ENCODE measurements around the gene SAMD7.

SAMD7 gene

GRCh38 chr3:169894110-169894509 is 17.3 kb upstream of the SAMD7 start:
- Histone ChIP-seq H3K36me3 (ENCODE audit: control insufficient read depth in 2 of 2, insufficient read depth in 1 of 2, low read length in 2 of 2) (no peaks in the 10 kb centered on the region), H3K4me3 (ENCODE audit: low read depth, low read length) (no peak overlapping the region), H3K27ac (ENCODE audit: extremely low read depth, low read depth, low read length) (no peak overlapping the region), H3K4me1 (ENCODE audit: control insufficient read depth, insufficient read depth, low read length) (no peaks in the 10 kb centered on the region), H3K9me3 (ENCODE audit: control insufficient read depth, insufficient read depth, low read depth, low read length) (no peaks in the 10 kb centered on the region)
- ChIA-PET CTCF (no interaction called here), POLR2A (no interaction called here)
- TF ChIP-seq ZNF223 (tag by site-specific recombination; IDR thresholded peaks at IDR 0.05) (no peak), ZNF768 (tag by site-specific recombination; IDR thresholded peaks at IDR 0.05) (no peak), KLF1 (tag by site-specific recombination; IDR thresholded peaks at IDR 0.05) (no peak), ZNF645 (tag by site-specific recombination; IDR thresholded peaks at IDR 0.05) (no peak), ZSCAN23 (tag by site-specific recombination; IDR thresholded peaks at IDR 0.05) (no peak)

GRCh38 chr3:169895072-169895471 is 16.3 kb upstream of the SAMD7 start:
- H3K36me3 ChIP-seq (ENCODE audit: control insufficient read depth in 2 of 2, insufficient read depth in 1 of 2, low read length in 2 of 2), result no peaks in the 10 kb centered on the region
- no peak overlapping the region for H3K4me3 ChIP-seq (ENCODE audit: low read depth, low read length)
- no peaks in the 10 kb centered on the region for H3K9me3 ChIP-seq (ENCODE audit: control insufficient read depth, insufficient read depth, low read depth, low read length)
- H3K27ac ChIP-seq (ENCODE audit: extremely low read depth, low read depth, low read length), result no peak overlapping the region
- no peaks in the 10 kb centered on the region for H3K4me1 ChIP-seq (ENCODE audit: control insufficient read depth, insufficient read depth, low read length)
- ChIA-PET CTCF (no interaction called here), POLR2A (no interaction called here)
- TF ChIP-seq ZSCAN18 (tag by site-specific recombination; IDR thresholded peaks at IDR 0.05) (no peak), ZNF433 (tag by site-specific recombination; IDR thresholded peaks at IDR 0.05; ENCODE audit: low read depth) (no peak)

DNA sequence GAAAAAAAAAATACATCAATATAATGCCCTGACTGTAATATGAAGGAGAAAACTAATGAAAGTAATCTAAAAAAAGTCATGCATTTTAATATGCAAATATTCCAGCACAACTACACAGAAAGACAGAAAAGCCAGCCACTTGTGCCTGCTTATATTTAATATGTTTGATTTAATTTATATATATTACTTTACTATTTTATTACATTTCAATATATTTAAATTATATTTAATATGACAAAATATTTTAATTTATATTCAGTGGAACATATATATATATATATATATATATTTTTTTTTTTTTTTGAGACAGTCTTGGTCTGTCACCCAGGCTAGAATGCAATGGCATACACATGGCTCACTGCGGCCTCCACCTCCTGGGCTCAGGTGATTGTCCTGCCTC is 14.1 kb upstream of the SAMD7 start:
- POLR2A ChIA-PET, result no interaction called here
- H3K9me3 ChIP-seq (ENCODE audit: control insufficient read depth, insufficient read depth, low read depth, low read length), result no peaks in the 10 kb centered on the region
- CTCF ChIA-PET, result no interaction called here
- H3K27ac ChIP-seq (ENCODE audit: extremely low read depth, low read depth, low read length), result no peak overlapping the region
- H3K36me3 ChIP-seq (ENCODE audit: control insufficient read depth in 2 of 2, insufficient read depth in 1 of 2, low read length in 2 of 2), result no peaks in the 10 kb centered on the region
- TF ChIP-seq SALL2 (tag by site-specific recombination; IDR thresholded peaks at IDR 0.05; ENCODE audit: borderline replicate concordance) (no peak), ZNF175 (tag by site-specific recombination; IDR thresholded peaks at IDR 0.05) (no peak), ZEB2 (tag by site-specific recombination; IDR thresholded peaks at IDR 0.05) (no peak), ZNF473 (tag by site-specific recombination; IDR thresholded peaks at IDR 0.05) (no peak), ZNF112 (tag by site-specific recombination; IDR thresholded peaks at IDR 0.05) (no peak), ZNF133 (tag by site-specific recombination; IDR thresholded peaks at IDR 0.05) (no peak), ZNF830 (tag by site-specific recombination; IDR thresholded peaks at IDR 0.05; ENCODE audit: low read depth) (no peak), ZNF416 (tag by site-specific recombination; IDR thresholded peaks at IDR 0.05) (no peak), ZSCAN30 (tag by site-specific recombination; IDR thresholded peaks at IDR 0.05) (no peak), ZNF548 (tag by site-specific recombination; IDR thresholded peaks at IDR 0.05) (no peak), ZNF341 (tag by site-specific recombination; IDR thresholded peaks at IDR 0.05; ENCODE audit: low read depth) (no peak), BCL6B (tag by site-specific recombination; IDR thresholded peaks at IDR 0.05) (no peak)
- TF ChIP-seq, protein P1, sequence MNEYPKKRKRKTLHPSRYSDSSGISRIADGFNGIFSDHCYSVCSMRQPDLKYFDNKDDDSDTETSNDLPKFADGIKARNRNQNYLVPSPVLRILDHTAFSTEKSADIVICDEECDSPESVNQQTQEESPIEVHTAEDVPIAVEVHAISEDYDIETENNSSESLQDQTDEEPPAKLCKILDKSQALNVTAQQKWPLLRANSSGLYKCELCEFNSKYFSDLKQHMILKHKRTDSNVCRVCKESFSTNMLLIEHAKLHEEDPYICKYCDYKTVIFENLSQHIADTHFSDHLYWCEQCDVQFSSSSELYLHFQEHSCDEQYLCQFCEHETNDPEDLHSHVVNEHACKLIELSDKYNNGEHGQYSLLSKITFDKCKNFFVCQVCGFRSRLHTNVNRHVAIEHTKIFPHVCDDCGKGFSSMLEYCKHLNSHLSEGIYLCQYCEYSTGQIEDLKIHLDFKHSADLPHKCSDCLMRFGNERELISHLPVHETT (tag by site-specific recombination; IDR thresholded peaks at IDR 0.05), result no peak
- no peaks in the 10 kb centered on the region for H3K4me1 ChIP-seq (ENCODE audit: control insufficient read depth, insufficient read depth, low read length)
- no peak overlapping the region for H3K4me3 ChIP-seq (ENCODE audit: low read depth, low read length)

All from HEK293 (cell line).